GM12878 (cell line): ENCODE results near the gene CAPN9. TPM values are rescaled to one million over a fixed set of nuclear protein-coding genes. Genes with fewer than 3 reads are reported as not detected.

Source experiments
- ATAC-seq: fragments of 200-7000 bp; cut with Tn5 transposase; 3 replicates; pipeline ENCODE4 v1.9.1; 2020; ENCODE audit warnings: mild to moderate bottlenecking, moderate library complexity
- BruUV-seq: library from RNA; stranded (reverse); fragments of 400-500 nt; replicated peaks from 2 replicates; lab custom pipeline; 2021; lab: Mats Ljungman, UMichigan
- CTCF ChIA-PET: fragments of 300-600 bp; sonication (Branson Sonifier 250); formaldehyde crosslinking; extraction: SDS; loops from one replicate; lab custom pipeline; 2021; ENCODE audit warnings: inconsistent platforms; lab: Yijun Ruan, JAX
- POLR2A ChIA-PET: fragments of 350-600 bp; formaldehyde crosslinking; extraction: SDS; loops from one replicate; lab custom pipeline; 2021; ENCODE audit warnings: inconsistent platforms; lab: Charles Lee
- RAD21 ChIA-PET: fragments of 300-600 bp; sonication (Branson Sonifier 250); formaldehyde crosslinking; loops from one replicate; lab custom pipeline; 2023; ENCODE audit warnings: antibody characterized with exemption; ENCODE audit not compliant: unreplicated experiment; lab: Charles Lee
- SMC1A ChIA-PET: fragments of 300-600 bp; sonication (Branson Sonifier 250); formaldehyde crosslinking; loops from one replicate; lab custom pipeline; 2023; ENCODE audit not compliant: unreplicated experiment, uncharacterized antibody; lab: Charles Lee
- DNase-seq: peaks from one replicate; pipeline ENCODE4 v3.0.0-alpha.2; 2011; ENCODE audit warnings: low read depth, low spot score
- FAIRE-seq: peaks from 3 replicates; lab custom pipeline; 2011; peaks lifted over from hg19 to GRCh38; lab: Jason Lieb, UNC
- H2AFZ ChIP-seq: 2 replicates; pipeline ENCODE4 v1.6.0; 2011; ENCODE audit warnings: low read depth, low read length, control low read depth; ENCODE audit not compliant: control insufficient read depth
- H3K27ac ChIP-seq: 2 replicates; pipeline ENCODE4 v1.5.1; 2011; ENCODE audit warnings: control low read depth; ENCODE audit not compliant: control insufficient read depth, insufficient read depth
- H3K27me3 ChIP-seq, 2 experiments: replicated peaks in 1 of 2; 2 replicates each; pipeline versions ENCODE4 v1.6.0 to v1.6.1; 2011; ENCODE audit warnings: low read length in 1 of 2; ENCODE audit not compliant: control insufficient read depth in 2 of 2, insufficient read depth in 2 of 2
- H3K36me3 ChIP-seq, 2 experiments: 2 replicates each; pipeline ENCODE4 v1.5.1; 2011; ENCODE audit warnings: low read length in 1 of 2; ENCODE audit not compliant: control insufficient read depth in 2 of 2, insufficient read depth in 2 of 2
- H3K4me1 ChIP-seq: 2 replicates; pipeline ENCODE4 v1.6.1; 2011; ENCODE audit warnings: mild to moderate bottlenecking, low read length, moderate library complexity, mixed read lengths; ENCODE audit not compliant: control insufficient read depth, insufficient read depth
- H3K4me2 ChIP-seq: 2 replicates; pipeline ENCODE4 v1.6.0; 2011; ENCODE audit warnings: control low read depth; ENCODE audit not compliant: control insufficient read depth, insufficient read depth
- H3K4me3 ChIP-seq: fragments of 200-600 bp; sonication (generic); 2 replicates; pipeline ENCODE4 v1.5.1; 2016
- H3K79me2 ChIP-seq: 2 replicates; pipeline ENCODE4 v1.6.0; 2011; ENCODE audit warnings: low read length; ENCODE audit not compliant: control insufficient read depth, insufficient read depth
- H3K9ac ChIP-seq: 2 replicates; pipeline ENCODE4 v1.8.0; 2011; ENCODE audit warnings: low read length, control low read depth, mixed read lengths; ENCODE audit not compliant: control insufficient read depth, insufficient read depth
- H3K9me3 ChIP-seq: replicated peaks from 3 replicates; pipeline ENCODE4 v1.5.1; 2011; ENCODE audit warnings: mild to moderate bottlenecking, low read length; ENCODE audit not compliant: control insufficient read depth, insufficient read depth
- H4K20me1 ChIP-seq: 2 replicates; pipeline ENCODE4 v1.6.0; 2011; ENCODE audit not compliant: control insufficient read depth, insufficient read depth
- ATF3 ChIP-seq: IDR thresholded peaks from 2 replicates; pipeline ENCODE4 v1.6.1; 2011; ENCODE audit warnings: low read depth, mild to moderate bottlenecking, low read length, moderate library complexity, borderline replicate concordance; ENCODE audit errors: extremely low read depth
- BHLHE40 ChIP-seq, 2 experiments: fragments of 450-650 bp in 1 of 2; IDR thresholded peaks; 2 replicates each; pipeline ENCODE4 v1.6.1; 2011 to 2017; ENCODE audit warnings: low read depth in 2 of 2, borderline replicate concordance in 1 of 2, improper control_type of control experiment in 1 of 2, low read length in 1 of 2, mild to moderate bottlenecking in 1 of 2
- BRCA1 ChIP-seq: IDR thresholded peaks from 2 replicates; pipeline ENCODE4 v1.6.1; 2011; ENCODE audit warnings: low read depth, low read length, improper control_type of control experiment
- EP300 ChIP-seq, 2 experiments: fragments of 150-350 bp in 1 of 2; IDR thresholded peaks; 2 replicates each; pipeline ENCODE4 v1.6.1; 2011 to 2012; ENCODE audit warnings: low read depth in 2 of 2, low read length in 2 of 2, borderline replicate concordance in 1 of 2, improper control_type of control experiment in 1 of 2, inconsistent platforms in 1 of 2; ENCODE audit not compliant: control insufficient read depth in 1 of 2
- ESRRA ChIP-seq: IDR thresholded peaks from 2 replicates; pipeline ENCODE4 v1.6.1; 2012; ENCODE audit warnings: mild to moderate bottlenecking, low read length, improper control_type of control experiment
- EZH2 ChIP-seq: IDR thresholded peaks from 2 replicates; pipeline ENCODE4 v1.6.1; 2012; ENCODE audit warnings: low read depth, mild to moderate bottlenecking, control low read depth, inconsistent platforms, low read length, borderline replicate concordance; ENCODE audit not compliant: control insufficient read depth
- GABPA ChIP-seq: IDR thresholded peaks from 2 replicates; pipeline ENCODE4 v1.6.1; 2014; ENCODE audit warnings: antibody characterized with exemption, low read depth, mild to moderate bottlenecking, inconsistent platforms
- HDAC6 ChIP-seq: fragments of 200-600 bp; sonication (generic); IDR thresholded peaks from one replicate; pipeline ENCODE4 v1.8.0; 2017; ENCODE audit warnings: antibody characterized with exemption; ENCODE audit not compliant: unreplicated experiment
- IRF5 ChIP-seq: fragments of 450-650 bp; IDR thresholded peaks from 2 replicates; pipeline ENCODE4 v1.6.1; 2017; ENCODE audit warnings: borderline replicate concordance
- MLLT1 ChIP-seq: fragments of 450-650 bp; IDR thresholded peaks from 2 replicates; pipeline ENCODE4 v1.6.1; 2016; ENCODE audit warnings: mild to moderate bottlenecking
- NFYB ChIP-seq: IDR thresholded peaks from 2 replicates; pipeline ENCODE4 v1.6.1; 2011; ENCODE audit warnings: low read depth, mild to moderate bottlenecking, low read length, improper control_type of control experiment, moderate library complexity; ENCODE audit not compliant: insufficient read depth
- RAD51 ChIP-seq: fragments of 450-650 bp; IDR thresholded peaks from 2 replicates; pipeline ENCODE4 v1.6.1; 2016; ENCODE audit warnings: moderate library complexity, mild to moderate bottlenecking, inconsistent platforms
- RELA ChIP-seq: fragments of 450-650 bp; IDR thresholded peaks from 2 replicates; pipeline ENCODE4 v1.8.0; 2014; ENCODE audit warnings: borderline replicate concordance; ENCODE audit not compliant: partially characterized antibody
- RELB ChIP-seq: fragments of 450-650 bp; IDR thresholded peaks from 2 replicates; pipeline ENCODE4 v1.6.1; 2017; ENCODE audit warnings: low read depth, mild to moderate bottlenecking, moderate library complexity
- SIX5 ChIP-seq: IDR thresholded peaks from 2 replicates; pipeline ENCODE4 v1.6.1; 2011; ENCODE audit warnings: mild to moderate bottlenecking, low read depth, low read length, moderate library complexity; ENCODE audit not compliant: severe bottlenecking
- SP1 ChIP-seq: IDR thresholded peaks from one replicate; pipeline ENCODE4 v1.6.1; 2011; ENCODE audit warnings: low read depth, low read length
- SPI1 ChIP-seq: IDR thresholded peaks from 2 replicates; pipeline ENCODE4 v1.6.1; 2011; ENCODE audit warnings: low read depth, mild to moderate bottlenecking, low read length, moderate library complexity, borderline replicate concordance; ENCODE audit not compliant: insufficient read depth
- SUZ12 ChIP-seq: fragments of 200-600 bp; sonication (generic); IDR thresholded peaks from one replicate; pipeline ENCODE4 v1.6.1; 2018; ENCODE audit warnings: antibody characterized with exemption, mild to moderate bottlenecking; ENCODE audit not compliant: unreplicated experiment
- YBX1 ChIP-seq: fragments of 450-650 bp; IDR thresholded peaks from 2 replicates; pipeline ENCODE4 v1.6.1; 2016; ENCODE audit warnings: antibody characterized with exemption
- ZNF274 ChIP-seq: IDR thresholded peaks from one replicate; pipeline ENCODE4 v1.8.0; 2011; ENCODE audit not compliant: insufficient read length, insufficient read depth
- WGBS: methylation state at CpG from one replicate; pipeline ENCODE4 v1.1.6; 2016; ENCODE audit warnings: low lambda C conversion rate; ENCODE audit not compliant: insufficient replicate concordance, insufficient coverage; ENCODE audit errors: missing lambda C conversion rate; 5-methylcytosine and 5-hydroxymethylcytosine counted together
- in situ Hi-C: fragments of 300-500 bp; cut with MboI; formaldehyde crosslinking; loops from 9 replicates; pipeline ENCODE4 v1.14.3; 2018; ENCODE audit warnings: mixed read lengths
- intact Hi-C: fragments of 100-400 bp; cut with micrococcal nuclease; formaldehyde crosslinking; loops from one replicate; pipeline ENCODE4 v1.14.2; 2022; ENCODE audit not compliant: unreplicated experiment
- polyA plus RNA-seq, 11 experiments: library from polyadenylated mRNA; depleted of rRNA in 4 of 11; unstranded in 6 of 11; stranded (reverse) in 5 of 11; fragments of >200 nt; fragmentation: Nextera tagmentation in 4 of 11; fragmentation: Illumina TruSeq in 1 of 11; extraction: Ambion mirVana in 4 of 11; extraction: Trizol in 1 of 11; gene quantifications; 1 replicate in 1 of 11; 2 replicates in 10 of 11; pipeline versions ENCODE4 v1.2.1 to v1.2.3, GENCODE V29; 2011 to 2016; ENCODE audit warnings: inconsistent platforms in 2 of 11, missing spikeins in 2 of 11, low read depth in 1 of 11
- total RNA-seq, 4 experiments: library from RNA; depleted of rRNA in 3 of 4; stranded (reverse); fragments of >200 nt in 3 of 4; fragmentation: Illumina TruSeq in 1 of 4; extraction: Trizol in 1 of 4; gene quantifications; 2 replicates each; pipeline versions ENCODE4 v1.2.1 to v1.2.3, GENCODE V29; 2013 to 2021

Gene CAPN9
- total and polyA plus RNA-seq, 10 of the 15 experiments (the other 5 are each of a cell fraction or from before 2014, with no cell fraction given) = not detected

- CTCF ChIA-PET = no interaction called here
- ATAC-seq = no peak
These were observed 87.1 kb downstream of the CAPN9 start for GRCh38 chr1:230834292-230834691.

More at GRCh38 chr1:230834292-230834691, 87.1 kb downstream of the CAPN9 start:
- Histone ChIP-seq H3K27me3 (no peaks in the 10 kb centered on the region; a peak in 1 of 4 replicates), H3K4me2 (no peak overlapping the region), H3K9me3 (no peaks in the 10 kb centered on the region), H3K4me3 (no peak overlapping the region), H3K9ac (no peak overlapping the region), H4K20me1 (no peaks in the 10 kb centered on the region), H2AFZ (no peak overlapping the region), H3K36me3 (no peaks in the 10 kb centered on the region), H3K79me2 (no peaks in the 10 kb centered on the region), H3K27ac (no peak overlapping the region), H3K4me1 (no peaks in the 10 kb centered on the region)
- RAD21 ChIA-PET = no interaction called here
- BruUV-seq = no TSS peak
- POLR2A ChIA-PET = no interaction called here
- SMC1A ChIA-PET = no interaction called here
- no peak for FAIRE-seq
- TF ChIP-seq SIX5 (no peak), BHLHE40 (IDR thresholded peaks at IDR 0.05; ENCODE audit: borderline replicate concordance in 1 of 2, low read depth in 2 of 2, low read length in 1 of 2) (no peak), ATF3 (no peak), IRF5 (no peak), MLLT1 (no peak), YBX1 (no peak), RAD51 (no peak), NFYB (no peak), ZNF274 (no peak), SUZ12 (no peak), GABPA (no peak), SP1 (no peak), ESRRA (no peak), SPI1 (no peak), BRCA1 (no peak), RELB (no peak), RELA (no peak), EZH2 (no peak), HDAC6 (no peak), EP300 (IDR thresholded peaks at IDR 0.05; ENCODE audit: borderline replicate concordance in 1 of 2, control insufficient read depth in 1 of 2, low read depth in 2 of 2, low read length in 2 of 2) (no peak)
- intact Hi-C loops (no loop called here), in situ Hi-C loops (no loop called here)
- WGBS = 0% methylated on average over 3 of the region's 3 CpGs
- no peak for DNase-seq
